HepG2 (cell line): ENCODE data around the gene MED22. TPM values are rescaled to one million over a fixed set of nuclear protein-coding genes. Genes with fewer than 3 reads are reported as not detected.
A peak's percentile ranks its signal among the peaks of the same experiment; 100 is the strongest.

Source experiments
- CBX5 ChIP-seq: sonication (generic); formaldehyde crosslinking; IDR thresholded peaks from 2 replicates; pipeline ENCODE4 v1.4.0; 2020; ENCODE audit warnings: missing genetic modification reagents, borderline replicate concordance
- EP300 ChIP-seq, 3 experiments: sonication (generic) in 1 of 3; formaldehyde crosslinking in 1 of 3; IDR thresholded peaks; 2 replicates each; pipeline versions ENCODE4 v1.5.1 to v1.6.1; 2011 to 2020; ENCODE audit warnings: low read depth in 2 of 3, low read length in 2 of 3, borderline replicate concordance in 1 of 3, improper control_type of control experiment in 1 of 3, mild to moderate bottlenecking in 1 of 3, missing genetic modification reagents in 1 of 3, moderate library complexity in 1 of 3
- FOXJ3 ChIP-seq: sonication (generic); formaldehyde crosslinking; IDR thresholded peaks from 2 replicates; pipeline ENCODE4 v1.4.0; 2020; ENCODE audit warnings: missing genetic modification reagents, mild to moderate bottlenecking, borderline replicate concordance
- HNRNPK ChIP-seq: fragments of 200-400 bp; formaldehyde crosslinking; IDR thresholded peaks from 2 replicates; pipeline ENCODE4 v1.6.1; 2018; ENCODE audit warnings: low read length, low read depth, moderate library complexity, mild to moderate bottlenecking; ENCODE audit not compliant: poor library complexity, severe bottlenecking
- KDM2A ChIP-seq: sonication (generic); formaldehyde crosslinking; IDR thresholded peaks from 2 replicates; pipeline ENCODE4 v1.4.0; 2020; ENCODE audit warnings: low read depth, missing genetic modification reagents, borderline replicate concordance
- MYC ChIP-seq: sonication (generic); formaldehyde crosslinking; IDR thresholded peaks from 2 replicates; pipeline ENCODE4 v1.9.0; 2021; ENCODE audit warnings: missing genetic modification reagents, borderline replicate concordance
- NR2F2 ChIP-seq: IDR thresholded peaks from 2 replicates; pipeline ENCODE4 v1.6.1; 2012; ENCODE audit warnings: low read depth, inconsistent platforms, borderline replicate concordance
- RBM39 ChIP-seq: fragments of 200-400 bp; formaldehyde crosslinking; IDR thresholded peaks from one replicate; pipeline ENCODE4 v1.6.1; 2018; ENCODE audit warnings: antibody characterized with exemption, mild to moderate bottlenecking, low read depth, low read length; ENCODE audit not compliant: poor library complexity, severe bottlenecking
- RXRA ChIP-seq: sonication (generic); formaldehyde crosslinking; IDR thresholded peaks from 2 replicates; pipeline ENCODE4 v1.5.1; 2020; ENCODE audit warnings: missing genetic modification reagents
- TBL1XR1 ChIP-seq: fragments of 150-350 bp; IDR thresholded peaks from 2 replicates; pipeline ENCODE4 v1.6.1; 2014; ENCODE audit warnings: borderline replicate concordance, low read length; ENCODE audit not compliant: partially characterized antibody
- WIZ ChIP-seq: sonication (generic); formaldehyde crosslinking; IDR thresholded peaks from 2 replicates; pipeline ENCODE4 v1.5.1; 2020; ENCODE audit warnings: mild to moderate bottlenecking, missing genetic modification reagents
- XBP1 ChIP-seq: sonication (generic); formaldehyde crosslinking; IDR thresholded peaks from 2 replicates; pipeline ENCODE4 v1.5.0; 2020; ENCODE audit warnings: missing genetic modification reagents
- ZNF33B ChIP-seq: sonication (generic); formaldehyde crosslinking; IDR thresholded peaks from 2 replicates; pipeline ENCODE4 v1.5.1; 2020; ENCODE audit warnings: mild to moderate bottlenecking, missing genetic modification reagents
- ZNF629 ChIP-seq: sonication (generic); formaldehyde crosslinking; conservative IDR thresholded peaks from 2 replicates; pipeline ENCODE4 v1.5.0; 2020; ENCODE audit warnings: missing genetic modification reagents
- ZSCAN20 ChIP-seq: sonication (generic); formaldehyde crosslinking; IDR thresholded peaks from 2 replicates; pipeline ENCODE4 v1.4.0; 2020; ENCODE audit warnings: missing genetic modification reagents, mild to moderate bottlenecking, borderline replicate concordance
- polyA plus RNA-seq, 8 experiments: library from polyadenylated mRNA; depleted of rRNA in 3 of 8; stranded (reverse) in 7 of 8; unstranded in 1 of 8; fragments of >200 nt; fragmentation: Illumina TruSeq in 4 of 8; extraction: Trizol in 4 of 8; gene quantifications; 2 replicates each; pipeline versions ENCODE4 v1.2.1 to v1.2.3, GENCODE V29; 2011 to 2016; ENCODE audit warnings: low read depth in 4 of 8, missing spikeins in 1 of 8, mixed read lengths in 1 of 8; ENCODE audit not compliant: insufficient read depth in 1 of 8
- total RNA-seq, 5 experiments: library from RNA; depleted of rRNA; stranded (reverse); fragments of >200 nt; fragmentation: Illumina TruSeq; extraction: Trizol; gene quantifications; 2 replicates each; pipeline ENCODE4 v1.2.3, GENCODE V29; 2016; ENCODE audit warnings: low read depth in 1 of 5
- TF ChIP-seq, protein P1 (sequence below): sonication (generic); formaldehyde crosslinking; IDR thresholded peaks from 2 replicates; pipeline ENCODE4 v1.5.1; 2020; ENCODE audit warnings: mild to moderate bottlenecking, missing genetic modification reagents
- TF ChIP-seq, protein P2 (sequence below), 2 experiments: sonication (generic) in 1 of 2; formaldehyde crosslinking in 1 of 2; IDR thresholded peaks; 2 replicates each; pipeline versions ENCODE4 v1.4.0 to v1.6.1; 2016 to 2020; ENCODE audit warnings: borderline replicate concordance in 1 of 2, low read depth in 1 of 2, mild to moderate bottlenecking in 1 of 2, missing genetic modification reagents in 1 of 2
- TF ChIP-seq, protein P3 (sequence below): sonication (generic); formaldehyde crosslinking; IDR thresholded peaks from 2 replicates; pipeline ENCODE4 v1.4.0; 2020; ENCODE audit warnings: missing genetic modification reagents
- TF ChIP-seq, protein P4 (sequence below): sonication (generic); formaldehyde crosslinking; IDR thresholded peaks from 2 replicates; pipeline ENCODE4 v1.4.0; 2020; ENCODE audit warnings: missing genetic modification reagents, low read depth, mild to moderate bottlenecking, borderline replicate concordance

The MED22 gene
- total and polyA plus RNA-seq, 2 of the 13 experiments (the other 11 are each of a cell fraction or from before 2014, with no cell fraction given), result 15.8 to 22.1 TPM

DNA sequence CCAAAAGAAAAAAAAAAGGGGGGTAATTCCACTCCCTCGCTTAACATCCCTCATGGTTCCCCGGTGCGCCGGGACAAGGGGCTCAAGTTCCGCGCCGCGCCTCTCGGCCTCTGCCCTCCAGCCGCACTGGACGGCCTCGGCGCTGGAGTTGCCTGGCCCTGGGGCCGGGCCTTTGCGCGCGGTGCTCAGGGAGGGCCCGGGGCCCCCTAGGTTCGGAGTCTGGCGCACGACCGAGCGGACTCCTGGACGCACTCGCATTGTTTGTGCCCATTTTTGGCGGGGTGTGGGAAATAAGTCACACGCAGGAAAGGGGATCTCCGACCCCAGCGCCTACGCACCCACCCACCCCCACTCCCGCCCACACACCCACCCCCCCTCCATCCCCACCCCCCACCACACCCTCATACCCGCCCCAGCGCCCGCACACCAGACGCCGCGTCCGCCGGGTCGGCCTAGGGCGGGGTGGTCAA lies 381 bp downstream of the MED22 start (continued):
- TF ChIP-seq ZSCAN20, result no peak
- TF ChIP-seq KDM2A (CRISPR knock-in tag), result peak; percentile 12; the same call in 1 of the 2 replicates
- no peak for TF ChIP-seq RBM39
- no peak for TF ChIP-seq NR2F2
- TF ChIP-seq, protein P1, sequence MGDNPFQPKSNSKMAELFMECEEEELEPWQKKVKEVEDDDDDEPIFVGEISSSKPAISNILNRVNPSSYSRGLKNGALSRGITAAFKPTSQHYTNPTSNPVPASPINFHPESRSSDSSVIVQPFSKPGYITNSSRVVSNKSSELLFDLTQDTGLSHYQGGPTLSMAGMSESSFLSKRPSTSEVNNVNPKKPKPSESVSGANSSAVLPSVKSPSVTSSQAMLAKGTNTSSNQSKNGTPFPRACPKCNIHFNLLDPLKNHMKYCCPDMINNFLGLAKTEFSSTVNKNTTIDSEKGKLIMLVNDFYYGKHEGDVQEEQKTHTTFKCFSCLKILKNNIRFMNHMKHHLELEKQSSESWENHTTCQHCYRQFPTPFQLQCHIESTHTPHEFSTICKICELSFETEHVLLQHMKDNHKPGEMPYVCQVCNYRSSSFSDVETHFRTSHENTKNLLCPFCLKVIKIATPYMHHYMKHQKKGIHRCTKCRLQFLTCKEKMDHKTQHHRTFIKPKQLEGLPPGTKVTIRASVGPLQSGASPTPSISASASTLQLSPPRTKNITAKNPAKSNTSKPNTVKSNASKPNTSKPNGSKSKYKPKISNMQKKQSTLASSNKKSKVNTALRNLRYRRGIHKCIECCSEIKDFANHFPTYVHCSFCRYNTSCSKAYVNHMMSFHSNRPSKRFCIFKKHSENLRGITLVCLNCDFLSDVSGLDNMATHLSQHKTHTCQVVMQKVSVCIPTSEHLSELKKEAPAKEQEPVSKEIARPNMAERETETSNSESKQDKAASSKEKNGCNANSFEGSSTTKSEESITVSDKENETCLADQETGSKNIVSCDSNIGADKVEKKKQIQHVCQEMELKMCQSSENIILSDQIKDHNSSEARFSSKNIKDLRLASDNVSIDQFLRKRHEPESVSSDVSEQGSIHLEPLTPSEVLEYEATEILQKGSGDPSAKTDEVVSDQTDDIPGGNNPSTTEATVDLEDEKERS, result no peak
- TF ChIP-seq, protein P2, sequence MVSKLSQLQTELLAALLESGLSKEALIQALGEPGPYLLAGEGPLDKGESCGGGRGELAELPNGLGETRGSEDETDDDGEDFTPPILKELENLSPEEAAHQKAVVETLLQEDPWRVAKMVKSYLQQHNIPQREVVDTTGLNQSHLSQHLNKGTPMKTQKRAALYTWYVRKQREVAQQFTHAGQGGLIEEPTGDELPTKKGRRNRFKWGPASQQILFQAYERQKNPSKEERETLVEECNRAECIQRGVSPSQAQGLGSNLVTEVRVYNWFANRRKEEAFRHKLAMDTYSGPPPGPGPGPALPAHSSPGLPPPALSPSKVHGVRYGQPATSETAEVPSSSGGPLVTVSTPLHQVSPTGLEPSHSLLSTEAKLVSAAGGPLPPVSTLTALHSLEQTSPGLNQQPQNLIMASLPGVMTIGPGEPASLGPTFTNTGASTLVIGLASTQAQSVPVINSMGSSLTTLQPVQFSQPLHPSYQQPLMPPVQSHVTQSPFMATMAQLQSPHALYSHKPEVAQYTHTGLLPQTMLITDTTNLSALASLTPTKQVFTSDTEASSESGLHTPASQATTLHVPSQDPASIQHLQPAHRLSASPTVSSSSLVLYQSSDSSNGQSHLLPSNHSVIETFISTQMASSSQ (IDR thresholded peaks at IDR 0.05; ENCODE audit: low read depth), result no peak
- TF ChIP-seq, protein P2 (CRISPR knock-in tag; IDR thresholded peaks at IDR 0.05; ENCODE audit: borderline replicate concordance), result no peak
- TF ChIP-seq, protein P3, sequence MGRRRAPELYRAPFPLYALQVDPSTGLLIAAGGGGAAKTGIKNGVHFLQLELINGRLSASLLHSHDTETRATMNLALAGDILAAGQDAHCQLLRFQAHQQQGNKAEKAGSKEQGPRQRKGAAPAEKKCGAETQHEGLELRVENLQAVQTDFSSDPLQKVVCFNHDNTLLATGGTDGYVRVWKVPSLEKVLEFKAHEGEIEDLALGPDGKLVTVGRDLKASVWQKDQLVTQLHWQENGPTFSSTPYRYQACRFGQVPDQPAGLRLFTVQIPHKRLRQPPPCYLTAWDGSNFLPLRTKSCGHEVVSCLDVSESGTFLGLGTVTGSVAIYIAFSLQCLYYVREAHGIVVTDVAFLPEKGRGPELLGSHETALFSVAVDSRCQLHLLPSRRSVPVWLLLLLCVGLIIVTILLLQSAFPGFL, result no peak
- TF ChIP-seq HNRNPK, result peak; percentile 88
- 0 out of 2 replicates have a peak, but pooled peaks have one; percentile 11 for TF ChIP-seq RXRA (CRISPR knock-in tag)
- no peak for TF ChIP-seq FOXJ3 (CRISPR knock-in tag)
- 0 out of 2 replicates have a peak, but pooled peaks have one; percentile 9 for TF ChIP-seq ZNF629 (CRISPR knock-in tag)
- TF ChIP-seq EP300 (IDR thresholded peaks at IDR 0.05; ENCODE audit: low read depth in 2 of 2, low read length in 2 of 2), result no peak
- no peak for TF ChIP-seq EP300 (CRISPR knock-in tag; IDR thresholded peaks at IDR 0.05; ENCODE audit: borderline replicate concordance)
- no peak for TF ChIP-seq ZNF33B (CRISPR knock-in tag)
- TF ChIP-seq XBP1 (CRISPR knock-in tag), result no peak
- TF ChIP-seq, protein P4, sequence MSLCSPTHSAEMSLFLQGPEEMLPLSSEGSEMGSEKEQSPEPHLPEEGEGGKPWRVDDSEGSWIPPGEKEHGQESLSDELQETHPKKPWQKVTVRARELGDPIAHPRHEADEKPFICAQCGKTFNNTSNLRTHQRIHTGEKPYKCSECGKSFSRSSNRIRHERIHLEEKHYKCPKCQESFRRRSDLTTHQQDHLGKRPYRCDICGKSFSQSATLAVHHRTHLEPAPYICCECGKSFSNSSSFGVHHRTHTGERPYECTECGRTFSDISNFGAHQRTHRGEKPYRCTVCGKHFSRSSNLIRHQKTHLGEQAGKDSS (CRISPR knock-in tag), result peak; percentile 2; the same call in 1 of the 2 replicates
- TF ChIP-seq CBX5 (CRISPR knock-in tag), result no peak
- no peak for TF ChIP-seq WIZ (CRISPR knock-in tag)
- TF ChIP-seq MYC (CRISPR knock-in tag), result no peak
- TF ChIP-seq TBL1XR1, result no peak
